ENCODE data around the gene TMPRSS11A.

TMPRSS11A gene

DNA sequence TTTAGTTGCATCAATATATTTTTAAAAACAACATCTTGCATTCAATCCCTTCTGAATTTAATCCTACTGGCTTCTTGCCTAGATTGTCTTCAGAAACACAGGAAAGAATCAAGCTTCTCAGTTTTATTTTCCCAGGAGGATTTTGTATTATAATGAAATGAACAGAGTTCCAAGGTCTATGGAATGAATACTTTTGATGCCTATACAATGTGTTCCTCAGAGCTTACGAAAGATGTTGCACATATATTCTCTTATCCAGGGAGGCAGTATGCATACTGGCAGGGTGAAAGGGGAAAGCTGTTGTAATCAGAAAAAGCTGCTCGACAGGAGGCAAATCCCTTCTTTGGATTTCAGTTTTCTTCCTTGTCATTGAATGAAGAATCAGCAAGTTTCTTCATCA is 88.3 kb downstream of the TMPRSS11A start:
- in situ Hi-C loops (cut with HindIII; ENCODE audit: low sequenced_read_pairs) = no loop called here

- in situ Hi-C loops (cut with HindIII; ENCODE audit: low sequenced_read_pairs) = no loop called here
Measured at GRCh38 chr4:67873116-67873515, 90.2 kb downstream of the TMPRSS11A start.

- in situ Hi-C loops (cut with HindIII; ENCODE audit: low sequenced_read_pairs) = no loop called here
Measured at GRCh38 chr4:67871867-67872266, 91.4 kb downstream of the TMPRSS11A start.

DNA sequence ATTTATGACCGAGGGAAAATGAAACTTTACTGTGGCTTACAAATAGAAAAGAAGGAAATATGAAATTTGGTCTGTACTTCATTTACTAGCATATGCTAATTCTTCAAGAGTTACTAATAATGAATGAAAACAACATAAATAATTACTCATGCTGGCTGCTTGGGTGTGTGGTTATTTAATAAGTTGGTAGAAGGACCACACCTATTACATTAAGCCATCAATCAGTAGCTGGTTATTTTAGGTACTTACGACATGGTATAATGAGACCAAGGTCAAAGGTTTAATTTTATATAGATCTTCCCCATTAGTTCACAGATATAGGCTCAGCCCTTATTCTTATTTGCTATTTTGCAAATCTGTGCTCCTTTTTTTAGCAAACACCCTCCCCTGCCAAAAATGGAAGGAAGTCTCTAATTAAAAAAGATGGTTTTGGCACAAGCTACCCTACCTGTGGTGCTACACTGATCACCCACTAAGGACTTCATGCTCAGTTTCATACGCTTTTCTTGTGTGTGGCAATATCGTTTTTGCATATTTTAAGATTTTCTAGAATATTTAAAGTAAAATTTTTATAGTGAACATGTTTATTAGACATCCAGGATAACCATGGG is 93.6 kb downstream of the TMPRSS11A start:
- in situ Hi-C loops (cut with HindIII; ENCODE audit: low sequenced_read_pairs) = no loop called here

DNA sequence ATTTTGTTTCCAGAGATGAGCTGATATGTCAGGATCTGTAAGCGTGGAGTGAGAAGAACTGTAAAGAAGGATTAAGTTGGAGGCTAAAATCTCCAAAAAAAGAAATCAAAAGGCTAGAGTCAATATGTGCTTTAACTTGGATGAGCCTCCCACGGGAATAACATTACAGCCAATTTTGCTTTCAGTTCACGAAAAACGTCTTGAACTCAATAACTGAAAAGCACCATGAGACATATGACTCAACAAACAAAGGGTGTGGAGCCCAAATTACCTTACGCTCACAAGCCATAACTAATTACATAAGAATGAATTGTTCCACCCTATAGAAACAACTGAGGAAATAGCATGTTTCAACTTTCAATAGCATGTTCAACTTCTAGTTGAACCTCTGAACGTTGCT is 101.8 kb downstream of the TMPRSS11A start:
- in situ Hi-C loops (cut with HindIII; ENCODE audit: low sequenced_read_pairs) = no loop called here
